ENCODE data around the gene KCNC1.
A peak's percentile ranks its signal among the peaks of the same experiment; 100 is the strongest.

The KCNC1 gene

GRCh38 chr11:17753641-17754040 lies 19.1 kb downstream of the KCNC1 start:
- ATAC-seq, result no peak
- peaks cover 23% of the 10 kb centered on the region for H3K27me3 Mint-ChIP-seq
- no peak for DNase-seq
- no peak overlapping the region for H3K27ac Mint-ChIP-seq
- no peaks in the 10 kb centered on the region for H3K9me3 Mint-ChIP-seq
- no peak overlapping the region for H3K4me3 Mint-ChIP-seq
- no peaks in the 10 kb centered on the region for H3K4me1 Mint-ChIP-seq

- H3K4me1 Mint-ChIP-seq, result no peaks in the 10 kb centered on the region
- H3K27ac Mint-ChIP-seq, result no peak overlapping the region
- H3K4me3 Mint-ChIP-seq, result no peak overlapping the region
- H3K27me3 Mint-ChIP-seq, result peaks cover 19% of the 10 kb centered on the region
- H3K9me3 Mint-ChIP-seq, result no peaks in the 10 kb centered on the region
- ATAC-seq (no peak), DNase-seq (no peak)
Observed at GRCh38 chr11:17755891-17756290, 21.3 kb downstream of the KCNC1 start.

- no peak overlapping the region for H3K27ac Mint-ChIP-seq
- ATAC-seq (peak; percentile 81), DNase-seq (peak; percentile 29 to 41)
- H3K4me3 Mint-ChIP-seq, result no peak overlapping the region
- peaks cover 12% of the 10 kb centered on the region for H3K27me3 Mint-ChIP-seq
- no peaks in the 10 kb centered on the region for H3K4me1 Mint-ChIP-seq
- no peaks in the 10 kb centered on the region for H3K9me3 Mint-ChIP-seq
Observed at GRCh38 chr11:17760102-17761029, 25.8 kb downstream of the KCNC1 start.

GRCh38 chr11:17762309-17762974 lies 27.9 kb downstream of the KCNC1 start:
- peak overlapping the region in 1 of 2 donors; percentile 86 for H3K27ac Mint-ChIP-seq
- H3K4me1 Mint-ChIP-seq, result no peaks in the 10 kb centered on the region
- ATAC-seq (no peak), DNase-seq (no peak)
- no peaks in the 10 kb centered on the region for H3K9me3 Mint-ChIP-seq
- no peak overlapping the region for H3K4me3 Mint-ChIP-seq
- H3K27me3 Mint-ChIP-seq, result peaks cover 8% of the 10 kb centered on the region

GRCh38 chr11:17763244-17763643 lies 28.7 kb downstream of the KCNC1 start:
- Mint-ChIP-seq H3K4me3 (no peak overlapping the region), H3K27ac (no peak overlapping the region), H3K4me1 (no peaks in the 10 kb centered on the region), H3K27me3 (peaks cover 8% of the 10 kb centered on the region), H3K9me3 (no peaks in the 10 kb centered on the region)
- no peak for DNase-seq
- ATAC-seq, result no peak

- H3K4me1 Mint-ChIP-seq, result no peaks in the 10 kb centered on the region
- H3K27ac Mint-ChIP-seq, result no peak overlapping the region
- ATAC-seq, result no peak
- no peak for DNase-seq
- peaks cover 8% of the 10 kb centered on the region for H3K27me3 Mint-ChIP-seq
- H3K9me3 Mint-ChIP-seq, result no peaks in the 10 kb centered on the region
- no peak overlapping the region for H3K4me3 Mint-ChIP-seq
Observed at GRCh38 chr11:17763703-17764102, 29.1 kb downstream of the KCNC1 start.

- Mint-ChIP-seq H3K27ac (no peak overlapping the region), H3K9me3 (no peaks in the 10 kb centered on the region)
Observed at GRCh38 chr11:17764446-17765218, 30.1 kb downstream of the KCNC1 start.

GRCh38 chr11:17765356-17766072 lies 30.9 kb downstream of the KCNC1 start:
- Mint-ChIP-seq H3K4me1 (no peaks in the 10 kb centered on the region), H3K4me3 (no peak overlapping the region), H3K27me3 (peaks cover 8% of the 10 kb centered on the region), H3K9me3 (no peaks in the 10 kb centered on the region), H3K27ac (peak overlapping the region in 1 of 2 donors; percentile 46)
- no peak for ATAC-seq
- no peak for DNase-seq

More at GRCh38 chr11:17764446-17765218, 30.1 kb downstream of the KCNC1 start:
- H3K4me3 Mint-ChIP-seq, result no peak overlapping the region
- ATAC-seq, result no peak
- peaks cover 8% of the 10 kb centered on the region for H3K27me3 Mint-ChIP-seq
- no peak for DNase-seq
- H3K4me1 Mint-ChIP-seq, result no peaks in the 10 kb centered on the region

GRCh38 chr11:17766073-17766359 lies 31.4 kb downstream of the KCNC1 start:
- no peak for DNase-seq
- Mint-ChIP-seq H3K4me1 (no peaks in the 10 kb centered on the region), H3K9me3 (no peaks in the 10 kb centered on the region), H3K27me3 (peaks cover 8% of the 10 kb centered on the region), H3K27ac (no peak overlapping the region), H3K4me3 (no peak overlapping the region)
- peak; percentile 11 for ATAC-seq

GRCh38 chr11:17766590-17766989 lies 32.0 kb downstream of the KCNC1 start:
- Mint-ChIP-seq H3K9me3 (no peaks in the 10 kb centered on the region), H3K27ac (no peak overlapping the region), H3K4me3 (no peak overlapping the region), H3K27me3 (peaks cover 6% of the 10 kb centered on the region), H3K4me1 (no peaks in the 10 kb centered on the region)
- ATAC-seq, result no peak
- DNase-seq, result no peak

- Mint-ChIP-seq H3K27ac (no peak overlapping the region), H3K27me3 (no peaks in the 10 kb centered on the region), H3K4me3 (no peak overlapping the region), H3K9me3 (peaks cover 0 to 6% of the 10 kb centered on the region in 2 donors), H3K4me1 (no peaks in the 10 kb centered on the region)
- DNase-seq (no peak), ATAC-seq (no peak)
Observed at GRCh38 chr11:17767301-17767885, 32.8 kb downstream of the KCNC1 start.

- ATAC-seq (no peak), DNase-seq (no peak)
Observed at GRCh38 chr11:17767914-17768313, 33.3 kb downstream of the KCNC1 start.

GRCh38 chr11:17768547-17768946 lies 34.0 kb downstream of the KCNC1 start:
- Mint-ChIP-seq H3K4me1 (no peaks in the 10 kb centered on the region), H3K27ac (no peak overlapping the region), H3K4me3 (no peak overlapping the region), H3K9me3 (peaks cover 0 to 6% of the 10 kb centered on the region in 2 donors), H3K27me3 (no peaks in the 10 kb centered on the region)
- no peak for DNase-seq
- ATAC-seq, result no peak

More at GRCh38 chr11:17767914-17768313, 33.3 kb downstream of the KCNC1 start:
- H3K9me3 Mint-ChIP-seq, result peaks cover 0 to 6% of the 10 kb centered on the region in 2 donors
- H3K4me3 Mint-ChIP-seq, result no peak overlapping the region
- no peaks in the 10 kb centered on the region for H3K27me3 Mint-ChIP-seq
- no peak overlapping the region for H3K27ac Mint-ChIP-seq
- no peaks in the 10 kb centered on the region for H3K4me1 Mint-ChIP-seq

GRCh38 chr11:17769218-17769617 lies 34.6 kb downstream of the KCNC1 start:
- no peak overlapping the region for H3K4me3 Mint-ChIP-seq
- no peak overlapping the region for H3K27ac Mint-ChIP-seq
- DNase-seq (no peak), ATAC-seq (no peak)
- no peaks in the 10 kb centered on the region for H3K4me1 Mint-ChIP-seq
- peaks cover 0 to 6% of the 10 kb centered on the region in 2 donors for H3K9me3 Mint-ChIP-seq
- H3K27me3 Mint-ChIP-seq, result no peaks in the 10 kb centered on the region
